ENCODE data around the gene ZNF761. TPM values are rescaled to one million over a fixed set of nuclear protein-coding genes. Genes with fewer than 3 reads are reported as not detected.

The ZNF761 gene
- total and polyA plus RNA-seq, 2 of the 13 experiments (the other 11 are each of a cell fraction or from before 2014, with no cell fraction given): 11.6 to 16.2 TPM

DNA sequence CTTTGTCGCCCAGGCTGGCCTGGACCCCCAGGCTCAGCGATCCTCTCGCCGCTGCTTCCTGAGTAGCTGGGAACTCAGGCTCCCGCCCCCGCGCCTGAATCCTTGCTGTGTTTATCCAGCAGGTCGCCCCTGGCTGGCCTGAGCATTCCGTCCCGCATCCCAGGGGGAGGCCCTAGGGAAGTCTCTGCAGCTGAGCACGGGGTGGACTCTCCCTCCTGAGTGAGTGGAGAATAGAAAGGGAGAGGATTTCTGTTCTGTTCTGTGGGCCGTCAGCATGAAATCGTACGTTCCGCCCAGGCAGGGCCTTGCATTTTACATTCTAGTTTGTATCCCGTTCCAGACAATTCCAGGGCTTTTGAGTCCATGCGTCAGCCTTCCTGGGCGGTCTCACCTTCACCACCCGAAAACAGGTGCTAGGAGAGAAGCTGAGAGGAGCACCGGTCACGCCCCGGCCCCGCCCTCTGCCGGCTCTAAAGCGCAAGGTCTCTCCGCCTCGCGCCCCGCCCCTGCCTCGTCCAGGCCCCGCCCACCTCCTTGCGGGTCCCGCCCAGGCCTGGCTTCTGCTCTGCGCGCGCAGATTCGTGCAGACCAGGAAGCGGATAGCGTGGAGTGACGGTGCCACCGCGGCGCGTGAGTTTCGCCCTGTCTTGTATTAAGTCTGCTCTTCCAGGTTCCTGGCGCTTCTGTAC is at the start of gene ZNF761 (continued):
- TF ChIP-seq, protein P1, sequence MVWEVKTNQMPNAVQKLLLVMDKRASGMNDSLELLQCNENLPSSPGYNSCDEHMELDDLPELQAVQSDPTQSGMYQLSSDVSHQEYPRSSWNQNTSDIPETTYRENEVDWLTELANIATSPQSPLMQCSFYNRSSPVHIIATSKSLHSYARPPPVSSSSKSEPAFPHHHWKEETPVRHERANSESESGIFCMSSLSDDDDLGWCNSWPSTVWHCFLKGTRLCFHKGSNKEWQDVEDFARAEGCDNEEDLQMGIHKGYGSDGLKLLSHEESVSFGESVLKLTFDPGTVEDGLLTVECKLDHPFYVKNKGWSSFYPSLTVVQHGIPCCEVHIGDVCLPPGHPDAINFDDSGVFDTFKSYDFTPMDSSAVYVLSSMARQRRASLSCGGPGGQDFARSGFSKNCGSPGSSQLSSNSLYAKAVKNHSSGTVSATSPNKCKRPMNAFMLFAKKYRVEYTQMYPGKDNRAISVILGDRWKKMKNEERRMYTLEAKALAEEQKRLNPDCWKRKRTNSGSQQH (CRISPR knock-in tag; IDR thresholded peaks at IDR 0.05; ENCODE audit: low read depth): peak; percentile 62; the same call in 1 of the 2 replicates
- TF ChIP-seq, protein P2, sequence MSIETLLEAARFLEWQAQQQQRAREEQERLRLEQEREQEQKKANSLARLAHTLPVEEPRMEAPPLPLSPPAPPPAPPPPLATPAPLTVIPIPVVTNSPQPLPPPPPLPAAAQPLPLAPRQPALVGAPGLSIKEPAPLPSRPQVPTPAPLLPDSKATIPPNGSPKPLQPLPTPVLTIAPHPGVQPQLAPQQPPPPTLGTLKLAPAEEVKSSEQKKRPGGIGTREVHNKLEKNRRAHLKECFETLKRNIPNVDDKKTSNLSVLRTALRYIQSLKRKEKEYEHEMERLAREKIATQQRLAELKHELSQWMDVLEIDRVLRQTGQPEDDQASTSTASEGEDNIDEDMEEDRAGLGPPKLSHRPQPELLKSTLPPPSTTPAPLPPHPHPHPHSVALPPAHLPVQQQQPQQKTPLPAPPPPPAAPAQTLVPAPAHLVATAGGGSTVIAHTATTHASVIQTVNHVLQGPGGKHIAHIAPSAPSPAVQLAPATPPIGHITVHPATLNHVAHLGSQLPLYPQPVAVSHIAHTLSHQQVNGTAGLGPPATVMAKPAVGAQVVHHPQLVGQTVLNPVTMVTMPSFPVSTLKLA (IDR thresholded peaks at IDR 0.05): peak; percentile 45; the same call in 1 of the 2 replicates
- TF ChIP-seq MED1 (CRISPR knock-in tag; IDR thresholded peaks at IDR 0.05) (0 out of 2 replicates have a peak, but pooled peaks have one; percentile 24), ZNF496 (CRISPR knock-in tag; IDR thresholded peaks at IDR 0.05; ENCODE audit: insufficient replicate concordance) (no peak), ZFAT (CRISPR knock-in tag; conservative IDR thresholded peaks at IDR 0.05) (peak; percentile 86), CCDC6 (CRISPR knock-in tag; IDR thresholded peaks at IDR 0.05) (peak; percentile 26; the same call in 1 of the 2 replicates), ZFP62 (CRISPR knock-in tag; IDR thresholded peaks at IDR 0.05) (no peak), KLF16 (CRISPR knock-in tag; IDR thresholded peaks at IDR 0.05) (peak in 1 of 2 experiments; percentile 61; a peak in 2 of 4 replicates), ELF1 (CRISPR knock-in tag; IDR thresholded peaks at IDR 0.05) (peak; percentile 90), ZNF263 (CRISPR knock-in tag; IDR thresholded peaks at IDR 0.05) (peak; percentile 84), MAZ (IDR thresholded peaks at IDR 0.05; ENCODE audit: borderline replicate concordance, low read depth, low read length) (0 out of 2 replicates have a peak, but pooled peaks have one; percentile 47), MAZ (CRISPR knock-in tag; IDR thresholded peaks at IDR 0.05; ENCODE audit: low read depth) (no peak), ATRX (CRISPR knock-in tag; IDR thresholded peaks at IDR 0.05; ENCODE audit: borderline replicate concordance) (no peak), ASH2L (IDR thresholded peaks at IDR 0.05; ENCODE audit: insufficient read length, low read depth, low read length) (no peak), MIXL1 (CRISPR knock-in tag; IDR thresholded peaks at IDR 0.05) (peak; percentile 15; the same call in 1 of the 2 replicates), ZNF274 (CRISPR knock-in tag; IDR thresholded peaks at IDR 0.05) (no peak)
- TF ChIP-seq, protein P3, sequence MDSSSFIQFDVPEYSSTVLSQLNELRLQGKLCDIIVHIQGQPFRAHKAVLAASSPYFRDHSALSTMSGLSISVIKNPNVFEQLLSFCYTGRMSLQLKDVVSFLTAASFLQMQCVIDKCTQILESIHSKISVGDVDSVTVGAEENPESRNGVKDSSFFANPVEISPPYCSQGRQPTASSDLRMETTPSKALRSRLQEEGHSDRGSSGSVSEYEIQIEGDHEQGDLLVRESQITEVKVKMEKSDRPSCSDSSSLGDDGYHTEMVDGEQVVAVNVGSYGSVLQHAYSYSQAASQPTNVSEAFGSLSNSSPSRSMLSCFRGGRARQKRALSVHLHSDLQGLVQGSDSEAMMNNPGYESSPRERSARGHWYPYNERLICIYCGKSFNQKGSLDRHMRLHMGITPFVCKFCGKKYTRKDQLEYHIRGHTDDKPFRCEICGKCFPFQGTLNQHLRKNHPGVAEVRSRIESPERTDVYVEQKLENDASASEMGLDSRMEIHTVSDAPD (CRISPR knock-in tag; IDR thresholded peaks at IDR 0.05): no peak
- TF ChIP-seq, protein P4, sequence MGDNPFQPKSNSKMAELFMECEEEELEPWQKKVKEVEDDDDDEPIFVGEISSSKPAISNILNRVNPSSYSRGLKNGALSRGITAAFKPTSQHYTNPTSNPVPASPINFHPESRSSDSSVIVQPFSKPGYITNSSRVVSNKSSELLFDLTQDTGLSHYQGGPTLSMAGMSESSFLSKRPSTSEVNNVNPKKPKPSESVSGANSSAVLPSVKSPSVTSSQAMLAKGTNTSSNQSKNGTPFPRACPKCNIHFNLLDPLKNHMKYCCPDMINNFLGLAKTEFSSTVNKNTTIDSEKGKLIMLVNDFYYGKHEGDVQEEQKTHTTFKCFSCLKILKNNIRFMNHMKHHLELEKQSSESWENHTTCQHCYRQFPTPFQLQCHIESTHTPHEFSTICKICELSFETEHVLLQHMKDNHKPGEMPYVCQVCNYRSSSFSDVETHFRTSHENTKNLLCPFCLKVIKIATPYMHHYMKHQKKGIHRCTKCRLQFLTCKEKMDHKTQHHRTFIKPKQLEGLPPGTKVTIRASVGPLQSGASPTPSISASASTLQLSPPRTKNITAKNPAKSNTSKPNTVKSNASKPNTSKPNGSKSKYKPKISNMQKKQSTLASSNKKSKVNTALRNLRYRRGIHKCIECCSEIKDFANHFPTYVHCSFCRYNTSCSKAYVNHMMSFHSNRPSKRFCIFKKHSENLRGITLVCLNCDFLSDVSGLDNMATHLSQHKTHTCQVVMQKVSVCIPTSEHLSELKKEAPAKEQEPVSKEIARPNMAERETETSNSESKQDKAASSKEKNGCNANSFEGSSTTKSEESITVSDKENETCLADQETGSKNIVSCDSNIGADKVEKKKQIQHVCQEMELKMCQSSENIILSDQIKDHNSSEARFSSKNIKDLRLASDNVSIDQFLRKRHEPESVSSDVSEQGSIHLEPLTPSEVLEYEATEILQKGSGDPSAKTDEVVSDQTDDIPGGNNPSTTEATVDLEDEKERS (CRISPR knock-in tag; IDR thresholded peaks at IDR 0.05): 0 out of 2 replicates have a peak, but pooled peaks have one; percentile 39
- TF ChIP-seq, protein P5, sequence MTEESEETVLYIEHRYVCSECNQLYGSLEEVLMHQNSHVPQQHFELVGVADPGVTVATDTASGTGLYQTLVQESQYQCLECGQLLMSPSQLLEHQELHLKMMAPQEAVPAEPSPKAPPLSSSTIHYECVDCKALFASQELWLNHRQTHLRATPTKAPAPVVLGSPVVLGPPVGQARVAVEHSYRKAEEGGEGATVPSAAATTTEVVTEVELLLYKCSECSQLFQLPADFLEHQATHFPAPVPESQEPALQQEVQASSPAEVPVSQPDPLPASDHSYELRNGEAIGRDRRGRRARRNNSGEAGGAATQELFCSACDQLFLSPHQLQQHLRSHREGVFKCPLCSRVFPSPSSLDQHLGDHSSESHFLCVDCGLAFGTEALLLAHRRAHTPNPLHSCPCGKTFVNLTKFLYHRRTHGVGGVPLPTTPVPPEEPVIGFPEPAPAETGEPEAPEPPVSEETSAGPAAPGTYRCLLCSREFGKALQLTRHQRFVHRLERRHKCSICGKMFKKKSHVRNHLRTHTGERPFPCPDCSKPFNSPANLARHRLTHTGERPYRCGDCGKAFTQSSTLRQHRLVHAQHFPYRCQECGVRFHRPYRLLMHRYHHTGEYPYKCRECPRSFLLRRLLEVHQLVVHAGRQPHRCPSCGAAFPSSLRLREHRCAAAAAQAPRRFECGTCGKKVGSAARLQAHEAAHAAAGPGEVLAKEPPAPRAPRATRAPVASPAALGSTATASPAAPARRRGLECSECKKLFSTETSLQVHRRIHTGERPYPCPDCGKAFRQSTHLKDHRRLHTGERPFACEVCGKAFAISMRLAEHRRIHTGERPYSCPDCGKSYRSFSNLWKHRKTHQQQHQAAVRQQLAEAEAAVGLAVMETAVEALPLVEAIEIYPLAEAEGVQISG (CRISPR knock-in tag; IDR thresholded peaks at IDR 0.05): peak; percentile 12; the same call in 1 of the 2 replicates

All from HepG2 (cell line).